RWPE2 (cell line): ENCODE data around the gene ATP2A1.

Experiments used
- ATAC-seq: fragments of 200-7000 bp; cut with Tn5 transposase; 3 replicates; pipeline ENCODE4 v1.9.1; 2021; ENCODE audit warnings: low read depth
- DNase-seq: peaks from one replicate; pipeline ENCODE4 v3.0.0-alpha.2; 2020; ENCODE audit warnings: low spot score
- H3K27ac ChIP-seq: fragments of 450-650 bp; 2 replicates; pipeline ENCODE4 v1.5.1; 2017; ENCODE audit warnings: mild to moderate bottlenecking; ENCODE audit not compliant: poor library complexity, severe bottlenecking
- H3K27me3 ChIP-seq: fragments of 250-450 bp; sonication (Bioruptor Pico); 2 replicates; pipeline ENCODE4 v1.5.1; 2021; ENCODE audit warnings: mild to moderate bottlenecking, moderate library complexity; ENCODE audit not compliant: insufficient read depth, poor library complexity, severe bottlenecking
- H3K36me3 ChIP-seq: fragments of 250-450 bp; sonication (Bioruptor Pico); 2 replicates; pipeline ENCODE4 v1.5.1; 2020; ENCODE audit warnings: low read depth, mild to moderate bottlenecking, moderate library complexity
- H3K4me1 ChIP-seq: fragments of 250-450 bp; sonication (Bioruptor Pico); 2 replicates; pipeline ENCODE4 v1.5.1; 2021; ENCODE audit warnings: mild to moderate bottlenecking, moderate library complexity; ENCODE audit not compliant: insufficient read depth, poor library complexity, severe bottlenecking
- H3K4me3 ChIP-seq: fragments of 250-450 bp; sonication (Bioruptor Pico); 2 replicates; pipeline ENCODE4 v1.5.1; 2021; ENCODE audit warnings: mild to moderate bottlenecking, moderate library complexity; ENCODE audit not compliant: severe bottlenecking
- H3K9me3 ChIP-seq: fragments of 250-450 bp; sonication (Bioruptor Pico); 2 replicates; pipeline ENCODE4 v1.5.1; 2021; ENCODE audit warnings: mild to moderate bottlenecking, moderate library complexity; ENCODE audit not compliant: severe bottlenecking
- TF ChIP-seq, protein P1 (sequence below): fragments of 450-650 bp; IDR thresholded peaks from one replicate; pipeline ENCODE4 v1.5.1; 2017; ENCODE audit warnings: mild to moderate bottlenecking, moderate library complexity; ENCODE audit not compliant: poor library complexity, severe bottlenecking

ATP2A1 gene

DNA sequence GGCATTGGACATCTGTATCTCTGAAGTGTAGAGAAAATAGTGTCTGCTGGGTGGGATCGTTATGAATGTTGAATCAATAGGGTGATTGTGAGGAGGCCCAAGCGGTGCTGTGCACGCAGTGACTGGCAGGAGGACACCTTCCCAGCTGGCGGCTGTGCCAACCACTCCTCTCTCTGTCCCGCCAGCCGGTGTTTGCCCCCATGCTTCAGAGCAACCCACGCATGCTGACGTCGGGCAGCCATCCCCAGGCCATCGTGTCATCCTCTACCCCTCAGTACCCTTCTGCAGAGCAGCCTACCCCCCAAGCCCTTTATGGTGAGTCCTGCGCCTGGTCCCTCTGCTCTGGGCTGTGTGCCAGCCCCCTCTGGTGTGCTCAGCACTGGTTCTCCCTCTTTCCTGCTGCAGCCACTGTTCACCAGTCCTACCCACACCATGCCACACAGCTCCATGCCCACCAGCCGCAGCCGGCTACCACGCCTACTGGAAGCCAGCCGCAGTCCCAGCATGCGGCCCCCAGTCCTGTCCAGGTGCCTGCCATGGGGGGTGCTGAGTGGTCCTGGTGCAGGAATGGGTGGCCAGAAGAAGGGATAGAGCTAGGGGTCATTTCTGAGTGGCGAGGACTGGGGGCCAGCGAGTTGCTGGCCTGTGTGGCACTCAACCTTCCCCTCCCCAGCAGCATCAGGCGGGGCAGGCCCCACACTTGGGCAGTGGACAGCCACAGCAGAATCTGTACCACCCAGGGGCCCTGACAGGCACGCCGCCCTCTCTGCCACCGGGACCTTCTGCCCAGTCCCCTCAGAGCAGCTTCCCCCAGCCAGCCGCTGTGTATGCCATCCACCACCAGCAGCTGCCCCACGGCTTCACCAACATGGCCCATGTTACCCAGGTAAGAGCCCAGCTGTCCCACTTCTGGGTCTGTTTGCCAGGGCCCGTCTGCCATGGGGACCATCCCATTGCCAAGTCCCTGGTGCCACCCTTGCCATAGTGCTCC is 43.1 kb upstream of the ATP2A1 start:
- Histone ChIP-seq H3K36me3 (peaks cover 78% of the 10 kb centered on the region), H3K27ac (no peak overlapping the region), H3K4me1 (no peaks in the 10 kb centered on the region), H3K4me3 (no peak overlapping the region), H3K9me3 (no peaks in the 10 kb centered on the region), H3K27me3 (no peaks in the 10 kb centered on the region)
- TF ChIP-seq, protein P1, sequence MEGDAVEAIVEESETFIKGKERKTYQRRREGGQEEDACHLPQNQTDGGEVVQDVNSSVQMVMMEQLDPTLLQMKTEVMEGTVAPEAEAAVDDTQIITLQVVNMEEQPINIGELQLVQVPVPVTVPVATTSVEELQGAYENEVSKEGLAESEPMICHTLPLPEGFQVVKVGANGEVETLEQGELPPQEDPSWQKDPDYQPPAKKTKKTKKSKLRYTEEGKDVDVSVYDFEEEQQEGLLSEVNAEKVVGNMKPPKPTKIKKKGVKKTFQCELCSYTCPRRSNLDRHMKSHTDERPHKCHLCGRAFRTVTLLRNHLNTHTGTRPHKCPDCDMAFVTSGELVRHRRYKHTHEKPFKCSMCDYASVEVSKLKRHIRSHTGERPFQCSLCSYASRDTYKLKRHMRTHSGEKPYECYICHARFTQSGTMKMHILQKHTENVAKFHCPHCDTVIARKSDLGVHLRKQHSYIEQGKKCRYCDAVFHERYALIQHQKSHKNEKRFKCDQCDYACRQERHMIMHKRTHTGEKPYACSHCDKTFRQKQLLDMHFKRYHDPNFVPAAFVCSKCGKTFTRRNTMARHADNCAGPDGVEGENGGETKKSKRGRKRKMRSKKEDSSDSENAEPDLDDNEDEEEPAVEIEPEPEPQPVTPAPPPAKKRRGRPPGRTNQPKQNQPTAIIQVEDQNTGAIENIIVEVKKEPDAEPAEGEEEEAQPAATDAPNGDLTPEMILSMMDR: no peak
- ATAC-seq: no peak
- DNase-seq: no peak

DNA sequence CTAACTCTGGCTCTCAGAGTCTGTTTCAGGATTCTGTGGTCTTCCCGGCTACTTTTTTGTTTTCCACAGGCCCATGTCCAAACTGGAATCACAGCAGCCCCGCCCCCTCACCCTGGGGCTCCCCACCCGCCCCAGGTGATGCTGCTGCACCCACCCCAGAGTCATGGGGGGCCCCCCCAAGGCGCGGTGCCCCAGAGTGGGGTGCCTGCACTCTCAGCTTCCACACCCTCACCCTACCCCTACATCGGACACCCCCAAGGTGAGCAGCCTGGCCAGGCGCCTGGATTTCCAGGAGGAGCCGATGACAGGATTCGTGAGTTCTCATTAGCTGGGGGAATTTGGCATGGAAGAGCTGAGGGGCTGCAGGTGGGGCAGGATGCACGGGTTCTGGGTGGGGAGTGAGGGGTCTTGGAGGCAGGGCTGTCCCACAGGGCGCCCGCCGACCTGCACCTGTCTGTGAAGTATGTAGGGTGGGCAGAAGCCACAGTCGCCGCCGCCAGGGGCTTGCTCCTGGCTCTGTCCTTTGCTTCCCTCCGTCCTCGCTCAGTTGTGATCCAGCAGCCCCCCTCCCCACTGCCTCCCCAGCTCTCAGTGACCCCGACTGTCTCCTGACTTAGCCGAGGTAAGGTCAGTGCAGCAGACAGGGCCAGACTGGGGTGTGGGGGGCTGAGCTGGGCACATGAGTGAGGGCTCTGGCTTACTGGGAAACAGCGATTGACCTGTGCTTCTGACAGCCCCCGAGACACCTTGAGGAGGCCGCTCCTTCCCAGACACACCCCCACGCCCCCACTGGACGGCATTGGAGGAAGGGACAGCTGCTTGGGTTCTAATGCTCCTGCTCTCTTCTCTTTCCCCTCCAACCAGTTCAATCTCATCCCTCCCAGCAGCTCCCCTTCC is 42.2 kb upstream of the ATP2A1 start:
- DNase-seq (no peak), ATAC-seq (no peak)
- Histone ChIP-seq H3K4me3 (no peak overlapping the region), H3K4me1 (no peaks in the 10 kb centered on the region), H3K27me3 (no peaks in the 10 kb centered on the region), H3K36me3 (peaks cover 68% of the 10 kb centered on the region), H3K9me3 (no peaks in the 10 kb centered on the region), H3K27ac (no peak overlapping the region)
- TF ChIP-seq, protein P1: no peak

DNA sequence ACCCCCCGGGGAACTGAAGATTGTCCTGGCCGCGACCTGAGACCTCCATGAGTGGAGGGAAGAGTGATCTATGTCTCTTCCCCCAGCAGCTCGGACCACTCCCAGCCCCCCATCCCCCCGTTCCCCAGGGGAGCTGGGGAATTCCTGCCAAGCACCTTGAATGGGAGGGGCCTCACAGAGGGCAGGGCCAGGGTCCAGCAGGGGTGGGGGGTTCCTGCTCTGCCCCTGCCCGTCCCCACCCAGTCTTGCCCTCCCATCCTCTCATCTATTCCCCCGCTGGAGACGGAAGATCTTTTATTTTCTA is 41.6 kb upstream of the ATP2A1 start:
- no peaks in the 10 kb centered on the region for H3K9me3 ChIP-seq
- H3K27ac ChIP-seq: no peak overlapping the region
- no peak overlapping the region for H3K4me3 ChIP-seq
- no peaks in the 10 kb centered on the region for H3K27me3 ChIP-seq
- TF ChIP-seq, protein P1: no peak
- no peaks in the 10 kb centered on the region for H3K4me1 ChIP-seq
- H3K36me3 ChIP-seq: peaks cover 65% of the 10 kb centered on the region
- ATAC-seq: no peak
- no peak for DNase-seq

DNA sequence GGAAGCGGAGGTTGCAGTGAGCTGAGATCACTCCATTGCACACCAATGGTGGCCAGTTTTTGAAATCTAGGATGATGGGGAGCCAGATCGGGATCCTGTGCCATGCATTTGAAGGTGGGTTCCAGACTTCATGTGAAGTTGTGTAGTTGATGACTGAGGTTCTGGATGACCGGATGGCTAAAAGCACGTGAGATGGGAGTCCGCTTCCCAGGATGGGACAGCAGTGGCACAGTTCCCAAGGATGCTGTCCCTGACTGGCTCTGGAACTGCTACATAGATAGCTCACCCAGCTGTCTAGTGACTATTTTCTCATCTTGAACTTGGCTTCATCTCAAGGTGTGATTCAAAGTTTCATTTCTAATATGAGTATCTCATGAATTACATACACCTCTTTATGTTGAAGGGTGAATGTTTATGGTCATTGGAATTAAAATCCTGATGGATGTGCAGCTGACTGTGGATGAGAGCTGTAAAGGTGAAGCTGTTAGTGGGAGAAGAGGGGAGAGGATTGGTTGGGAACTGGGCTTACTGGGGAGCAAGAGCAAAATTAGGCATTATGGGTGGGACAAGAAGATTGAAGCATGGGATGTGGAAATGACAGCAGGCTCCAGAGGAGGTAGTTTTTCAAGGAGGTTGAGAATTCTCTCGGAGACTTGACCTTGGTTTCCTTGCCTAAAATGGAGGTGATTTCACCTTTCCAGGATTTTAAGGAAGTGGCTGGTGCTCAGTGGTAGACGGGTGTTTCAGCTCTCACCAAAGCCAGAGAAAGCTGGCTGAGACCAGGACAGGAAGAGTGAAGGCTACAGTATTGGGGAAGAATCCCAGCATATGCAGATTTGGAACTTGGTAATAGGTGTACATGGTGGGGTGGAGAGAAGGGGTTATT is 40.4 kb upstream of the ATP2A1 start:
- Histone ChIP-seq H3K36me3 (peaks cover 65% of the 10 kb centered on the region), H3K4me3 (no peak overlapping the region), H3K27ac (no peak overlapping the region), H3K4me1 (no peaks in the 10 kb centered on the region), H3K27me3 (no peaks in the 10 kb centered on the region), H3K9me3 (no peaks in the 10 kb centered on the region)
- TF ChIP-seq, protein P1: no peak
- ATAC-seq: no peak
- no peak for DNase-seq
